OCI-LY7 (cell line): ENCODE results near the gene GBGT1.

Experiments
- EZH2phosphoT487 ChIP-seq: fragments of 200-600 bp; sonication (generic); IDR thresholded peaks from 2 replicates; pipeline ENCODE4 v1.6.1; 2018; ENCODE audit warnings: low read depth, borderline replicate concordance, mild to moderate bottlenecking, mixed run types, antibody characterized with exemption, low read length, moderate library complexity, mixed read lengths
- TF ChIP-seq, protein P1 (sequence below): fragments of 200-600 bp; sonication (generic); conservative IDR thresholded peaks from 2 replicates; pipeline ENCODE4 v1.5.1; 2014; ENCODE audit warnings: mild to moderate bottlenecking, antibody characterized with exemption, low read length, moderate library complexity, mixed read lengths

DNA sequence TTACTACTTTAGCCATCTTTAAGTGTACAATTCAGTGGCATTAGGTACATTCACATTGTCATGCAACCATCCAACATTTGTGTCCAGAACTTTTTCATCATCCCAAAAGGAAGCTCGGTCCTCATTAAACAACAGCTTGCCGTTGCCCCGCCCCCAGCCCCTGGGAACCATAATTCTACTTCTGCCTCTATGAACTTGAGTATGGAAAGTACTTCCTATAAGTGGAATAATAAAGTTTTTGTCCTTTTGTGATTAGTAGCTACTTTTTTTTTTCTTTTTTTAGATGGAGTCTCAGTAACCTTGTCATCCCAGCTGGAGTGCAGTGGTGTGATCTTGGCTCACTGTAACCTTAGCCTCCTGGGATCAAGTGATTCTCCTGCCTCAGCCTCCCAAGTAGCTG, 5.0 kb downstream of the GBGT1 start:
- TF ChIP-seq, protein P1, sequence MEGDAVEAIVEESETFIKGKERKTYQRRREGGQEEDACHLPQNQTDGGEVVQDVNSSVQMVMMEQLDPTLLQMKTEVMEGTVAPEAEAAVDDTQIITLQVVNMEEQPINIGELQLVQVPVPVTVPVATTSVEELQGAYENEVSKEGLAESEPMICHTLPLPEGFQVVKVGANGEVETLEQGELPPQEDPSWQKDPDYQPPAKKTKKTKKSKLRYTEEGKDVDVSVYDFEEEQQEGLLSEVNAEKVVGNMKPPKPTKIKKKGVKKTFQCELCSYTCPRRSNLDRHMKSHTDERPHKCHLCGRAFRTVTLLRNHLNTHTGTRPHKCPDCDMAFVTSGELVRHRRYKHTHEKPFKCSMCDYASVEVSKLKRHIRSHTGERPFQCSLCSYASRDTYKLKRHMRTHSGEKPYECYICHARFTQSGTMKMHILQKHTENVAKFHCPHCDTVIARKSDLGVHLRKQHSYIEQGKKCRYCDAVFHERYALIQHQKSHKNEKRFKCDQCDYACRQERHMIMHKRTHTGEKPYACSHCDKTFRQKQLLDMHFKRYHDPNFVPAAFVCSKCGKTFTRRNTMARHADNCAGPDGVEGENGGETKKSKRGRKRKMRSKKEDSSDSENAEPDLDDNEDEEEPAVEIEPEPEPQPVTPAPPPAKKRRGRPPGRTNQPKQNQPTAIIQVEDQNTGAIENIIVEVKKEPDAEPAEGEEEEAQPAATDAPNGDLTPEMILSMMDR, result no peak
- no peak for TF ChIP-seq EZH2phosphoT487
